ENCODE measurements around the gene PTPN13.
A peak's percentile ranks its signal among the peaks of the same experiment; 100 is the strongest.

Gene PTPN13

DNA sequence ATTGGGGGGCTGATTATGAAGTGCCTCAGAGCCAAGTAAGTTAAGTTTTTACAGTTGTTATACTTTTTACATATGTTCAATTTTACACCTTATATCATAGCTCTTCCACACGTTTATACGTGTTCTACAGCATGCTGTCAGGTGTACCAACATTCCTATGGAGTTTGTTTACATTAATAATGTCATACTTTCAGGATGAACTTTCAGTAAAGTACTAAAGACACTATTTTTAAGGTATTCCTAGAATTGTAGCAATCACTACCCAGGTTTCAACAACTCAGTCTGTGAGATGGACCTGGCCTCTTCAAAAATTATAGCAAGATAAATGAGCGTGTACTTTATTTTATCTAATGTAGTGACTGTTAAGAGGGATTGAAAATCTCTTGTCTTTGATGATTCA lies 92.6 kb downstream of the PTPN13 start (continued):
- no peak for TF ChIP-seq RBAK (tag by site-specific recombination; IDR thresholded peaks at IDR 0.05)
- TF ChIP-seq ZNF114 (tag by site-specific recombination; IDR thresholded peaks at IDR 0.05) = no peak
- no peak for TF ChIP-seq KLF8 (tag by site-specific recombination; IDR thresholded peaks at IDR 0.05)
- TF ChIP-seq, protein P1, sequence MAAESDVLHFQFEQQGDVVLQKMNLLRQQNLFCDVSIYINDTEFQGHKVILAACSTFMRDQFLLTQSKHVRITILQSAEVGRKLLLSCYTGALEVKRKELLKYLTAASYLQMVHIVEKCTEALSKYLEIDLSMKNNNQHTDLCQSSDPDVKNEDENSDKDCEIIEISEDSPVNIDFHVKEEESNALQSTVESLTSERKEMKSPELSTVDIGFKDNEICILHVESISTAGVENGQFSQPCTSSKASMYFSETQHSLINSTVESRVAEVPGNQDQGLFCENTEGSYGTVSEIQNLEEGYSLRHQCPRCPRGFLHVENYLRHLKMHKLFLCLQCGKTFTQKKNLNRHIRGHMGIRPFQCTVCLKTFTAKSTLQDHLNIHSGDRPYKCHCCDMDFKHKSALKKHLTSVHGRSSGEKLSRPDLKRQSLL (tag by site-specific recombination; IDR thresholded peaks at IDR 0.05) = no peak
- no peak for TF ChIP-seq ZNF571 (tag by site-specific recombination; IDR thresholded peaks at IDR 0.05)

DNA sequence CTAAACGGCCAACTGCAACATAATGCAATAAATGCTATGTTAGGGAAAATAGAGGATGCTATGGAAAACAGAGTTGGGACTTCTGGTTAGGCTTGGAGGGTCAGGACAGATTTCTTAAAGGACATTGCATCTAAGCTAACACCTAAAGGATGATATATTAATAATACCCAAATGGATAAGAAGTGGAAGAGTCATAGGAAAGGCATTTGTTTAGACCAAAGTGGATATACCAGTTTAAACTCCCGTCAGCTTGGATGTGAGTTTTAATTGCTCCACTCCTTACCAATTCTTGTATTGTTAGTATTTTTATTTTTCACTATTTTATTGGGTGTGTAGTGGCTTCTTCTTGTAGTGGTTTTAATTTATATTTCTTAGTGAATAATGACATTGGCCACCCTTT lies 93.9 kb downstream of the PTPN13 start:
- Histone ChIP-seq H3K4me3 (ENCODE audit: low read depth, low read length) (no peak overlapping the region), H3K27ac (ENCODE audit: extremely low read depth, low read depth, low read length) (no peak overlapping the region), H3K9me3 (ENCODE audit: control insufficient read depth, insufficient read depth, low read depth, low read length) (no peaks in the 10 kb centered on the region), H3K4me1 (ENCODE audit: control insufficient read depth, insufficient read depth, low read length) (no peaks in the 10 kb centered on the region; the same call in 1 of the 2 replicates), H3K36me3 (ENCODE audit: control insufficient read depth in 2 of 2, insufficient read depth in 1 of 2, low read length in 2 of 2) (peaks cover 0 to 10% of the 10 kb centered on the region in 2 experiments; a peak in 1 of 3 replicates)
- POLR2A ChIA-PET = no interaction called here
- CTCF ChIA-PET = no interaction called here
- TF ChIP-seq ZNF792 (tag by site-specific recombination; IDR thresholded peaks at IDR 0.05) (no peak), ZNF677 (tag by site-specific recombination; IDR thresholded peaks at IDR 0.05) (no peak), ZNF621 (tag by site-specific recombination; IDR thresholded peaks at IDR 0.05) (no peak), ZNF2 (tag by site-specific recombination; IDR thresholded peaks at IDR 0.05) (no peak), ZSCAN30 (tag by site-specific recombination; IDR thresholded peaks at IDR 0.05) (no peak)
- TF ChIP-seq, protein P2, sequence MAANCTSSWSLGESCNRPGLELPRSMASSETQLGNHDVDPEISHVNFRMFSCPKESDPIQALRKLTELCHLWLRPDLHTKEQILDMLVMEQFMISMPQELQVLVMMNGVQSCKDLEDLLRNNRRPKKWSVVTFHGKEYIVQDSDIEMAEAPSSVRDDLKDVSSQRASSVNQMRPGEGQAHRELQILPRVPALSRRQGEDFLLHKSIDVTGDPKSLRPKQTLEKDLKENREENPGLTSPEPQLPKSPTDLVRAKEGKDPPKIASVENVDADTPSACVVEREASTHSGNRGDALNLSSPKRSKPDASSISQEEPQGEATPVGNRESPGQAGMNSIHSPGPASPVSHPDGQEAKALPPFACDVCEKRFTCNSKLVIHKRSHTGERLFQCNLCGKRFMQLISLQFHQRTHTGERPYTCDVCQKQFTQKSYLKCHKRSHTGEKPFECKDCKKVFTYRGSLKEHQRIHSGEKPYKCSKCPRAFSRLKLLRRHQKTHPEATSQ (tag by site-specific recombination; IDR thresholded peaks at IDR 0.05) = no peak
- TF ChIP-seq, protein P3, sequence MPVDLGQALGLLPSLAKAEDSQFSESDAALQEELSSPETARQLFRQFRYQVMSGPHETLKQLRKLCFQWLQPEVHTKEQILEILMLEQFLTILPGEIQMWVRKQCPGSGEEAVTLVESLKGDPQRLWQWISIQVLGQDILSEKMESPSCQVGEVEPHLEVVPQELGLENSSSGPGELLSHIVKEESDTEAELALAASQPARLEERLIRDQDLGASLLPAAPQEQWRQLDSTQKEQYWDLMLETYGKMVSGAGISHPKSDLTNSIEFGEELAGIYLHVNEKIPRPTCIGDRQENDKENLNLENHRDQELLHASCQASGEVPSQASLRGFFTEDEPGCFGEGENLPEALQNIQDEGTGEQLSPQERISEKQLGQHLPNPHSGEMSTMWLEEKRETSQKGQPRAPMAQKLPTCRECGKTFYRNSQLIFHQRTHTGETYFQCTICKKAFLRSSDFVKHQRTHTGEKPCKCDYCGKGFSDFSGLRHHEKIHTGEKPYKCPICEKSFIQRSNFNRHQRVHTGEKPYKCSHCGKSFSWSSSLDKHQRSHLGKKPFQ (tag by site-specific recombination; IDR thresholded peaks at IDR 0.05) = no peak

DNA sequence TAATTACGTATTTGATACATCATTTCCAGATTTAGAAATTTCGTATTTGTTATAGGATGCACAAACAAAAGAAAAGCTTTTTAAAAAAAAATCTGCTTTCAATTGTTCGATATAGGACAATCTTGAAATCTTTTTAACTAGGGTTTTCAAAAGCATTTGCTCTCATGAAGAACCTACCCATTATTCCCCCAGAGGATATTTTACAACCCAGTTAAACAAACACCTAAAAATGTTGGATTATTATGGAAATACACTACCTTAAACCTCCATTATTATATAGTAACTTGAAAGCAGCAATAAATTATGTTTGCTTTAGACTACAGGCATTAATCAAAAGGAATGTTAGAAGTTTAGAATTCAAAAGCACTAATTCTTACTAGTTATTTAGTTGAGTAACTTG lies 110.5 kb downstream of the PTPN13 start:
- TF ChIP-seq ZNF501 (tag by site-specific recombination; IDR thresholded peaks at IDR 0.05) (no peak), ZSCAN16 (tag by site-specific recombination; IDR thresholded peaks at IDR 0.05) (no peak), ZNF302 (tag by site-specific recombination; IDR thresholded peaks at IDR 0.05; ENCODE audit: low read depth) (no peak)
- ChIA-PET POLR2A (no interaction called here), CTCF (no interaction called here)
- H3K27ac ChIP-seq (ENCODE audit: extremely low read depth, low read depth, low read length) = no peak overlapping the region
- H3K36me3 ChIP-seq (ENCODE audit: control insufficient read depth in 2 of 2, insufficient read depth in 1 of 2, low read length in 2 of 2) = no peaks in the 10 kb centered on the region
- H3K9me3 ChIP-seq (ENCODE audit: control insufficient read depth, insufficient read depth, low read depth, low read length) = no peaks in the 10 kb centered on the region
- no peaks in the 10 kb centered on the region for H3K4me1 ChIP-seq (ENCODE audit: control insufficient read depth, insufficient read depth, low read length)
- H3K4me3 ChIP-seq (ENCODE audit: low read depth, low read length) = no peak overlapping the region

DNA sequence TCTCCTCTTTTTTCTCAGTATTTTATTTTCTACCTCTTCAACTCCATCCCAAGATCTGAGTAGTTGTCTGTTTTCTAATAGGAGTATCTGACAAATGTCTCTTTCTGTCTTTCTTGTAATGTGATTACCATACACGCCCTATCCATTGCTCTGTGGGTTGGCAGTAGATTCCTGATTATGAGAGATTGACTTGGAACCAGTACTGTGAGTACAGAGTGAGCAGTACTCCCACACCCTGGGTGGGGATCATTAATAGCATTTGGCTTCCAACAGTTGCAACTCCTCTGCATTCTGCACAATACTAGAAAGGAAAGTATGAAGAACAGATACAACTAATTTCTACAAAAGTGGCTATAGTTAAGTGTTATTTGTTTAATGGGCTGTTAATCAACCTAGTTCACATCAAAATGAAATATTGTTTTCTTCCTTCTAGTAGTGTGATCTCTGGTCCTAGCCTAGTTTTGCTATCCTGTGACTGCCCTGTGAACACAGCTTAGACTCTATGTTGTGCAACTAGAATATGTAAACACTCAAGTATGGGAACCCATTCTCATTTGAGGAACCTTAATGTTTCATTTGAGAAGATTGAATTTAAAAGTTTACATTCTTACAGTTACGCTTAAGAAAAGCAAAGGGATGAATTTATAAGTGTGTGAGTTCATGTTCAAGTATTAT lies 112.9 kb downstream of the PTPN13 start:
- no peaks in the 10 kb centered on the region for H3K4me1 ChIP-seq (ENCODE audit: control insufficient read depth, insufficient read depth, low read length)
- POLR2A ChIA-PET = no interaction called here
- CTCF ChIA-PET = no interaction called here
- H3K27ac ChIP-seq (ENCODE audit: extremely low read depth, low read depth, low read length) = no peak overlapping the region
- H3K4me3 ChIP-seq (ENCODE audit: low read depth, low read length) = no peak overlapping the region
- no peaks in the 10 kb centered on the region for H3K9me3 ChIP-seq (ENCODE audit: control insufficient read depth, insufficient read depth, low read depth, low read length)
- no peaks in the 10 kb centered on the region for H3K36me3 ChIP-seq (ENCODE audit: control insufficient read depth in 2 of 2, insufficient read depth in 1 of 2, low read length in 2 of 2)
- TF ChIP-seq ZFHX2 (tag by site-specific recombination; conservative IDR thresholded peaks at IDR 0.05) (0 out of 2 replicates have a peak, but pooled peaks have one; percentile 22), KLF16 (tag by site-specific recombination; IDR thresholded peaks at IDR 0.05) (no peak), ZBTB17 (tag by site-specific recombination; IDR thresholded peaks at IDR 0.05) (peak; percentile 40; the same call in 1 of the 2 replicates), KLF1 (tag by site-specific recombination; IDR thresholded peaks at IDR 0.05) (peak; percentile 54), ZNF184 (tag by site-specific recombination; IDR thresholded peaks at IDR 0.05) (no peak), ZNF404 (tag by site-specific recombination; IDR thresholded peaks at IDR 0.05) (no peak)
- TF ChIP-seq, protein P4, sequence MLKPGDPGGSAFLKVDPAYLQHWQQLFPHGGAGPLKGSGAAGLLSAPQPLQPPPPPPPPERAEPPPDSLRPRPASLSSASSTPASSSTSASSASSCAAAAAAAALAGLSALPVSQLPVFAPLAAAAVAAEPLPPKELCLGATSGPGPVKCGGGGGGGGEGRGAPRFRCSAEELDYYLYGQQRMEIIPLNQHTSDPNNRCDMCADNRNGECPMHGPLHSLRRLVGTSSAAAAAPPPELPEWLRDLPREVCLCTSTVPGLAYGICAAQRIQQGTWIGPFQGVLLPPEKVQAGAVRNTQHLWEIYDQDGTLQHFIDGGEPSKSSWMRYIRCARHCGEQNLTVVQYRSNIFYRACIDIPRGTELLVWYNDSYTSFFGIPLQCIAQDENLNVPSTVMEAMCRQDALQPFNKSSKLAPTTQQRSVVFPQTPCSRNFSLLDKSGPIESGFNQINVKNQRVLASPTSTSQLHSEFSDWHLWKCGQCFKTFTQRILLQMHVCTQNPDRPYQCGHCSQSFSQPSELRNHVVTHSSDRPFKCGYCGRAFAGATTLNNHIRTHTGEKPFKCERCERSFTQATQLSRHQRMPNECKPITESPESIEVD (tag by site-specific recombination; IDR thresholded peaks at IDR 0.05) = no peak
- TF ChIP-seq, protein P5, sequence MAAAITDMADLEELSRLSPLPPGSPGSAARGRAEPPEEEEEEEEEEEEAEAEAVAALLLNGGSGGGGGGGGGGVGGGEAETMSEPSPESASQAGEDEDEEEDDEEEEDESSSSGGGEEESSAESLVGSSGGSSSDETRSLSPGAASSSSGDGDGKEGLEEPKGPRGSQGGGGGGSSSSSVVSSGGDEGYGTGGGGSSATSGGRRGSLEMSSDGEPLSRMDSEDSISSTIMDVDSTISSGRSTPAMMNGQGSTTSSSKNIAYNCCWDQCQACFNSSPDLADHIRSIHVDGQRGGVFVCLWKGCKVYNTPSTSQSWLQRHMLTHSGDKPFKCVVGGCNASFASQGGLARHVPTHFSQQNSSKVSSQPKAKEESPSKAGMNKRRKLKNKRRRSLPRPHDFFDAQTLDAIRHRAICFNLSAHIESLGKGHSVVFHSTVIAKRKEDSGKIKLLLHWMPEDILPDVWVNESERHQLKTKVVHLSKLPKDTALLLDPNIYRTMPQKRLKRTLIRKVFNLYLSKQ (tag by site-specific recombination; IDR thresholded peaks at IDR 0.05; ENCODE audit: borderline replicate concordance) = no peak
